Head of caudate nucleus (tissue), 42 donors: ENCODE results near the gene TAS2R50.

Experiments used
- DNase-seq, 42 donors: peaks; one replicate each; pipeline versions ENCODE4 v3.0.0 to v3.0.0-alpha.2; 2020 to 2021; ENCODE audit warnings: mixed read lengths in 7 of 42
- intact Hi-C: fragments of 100-400 bp; cut with DNase I; formaldehyde crosslinking; loops from one replicate; pipeline ENCODE4 v1.15.0; 2022

The TAS2R50 gene

DNA sequence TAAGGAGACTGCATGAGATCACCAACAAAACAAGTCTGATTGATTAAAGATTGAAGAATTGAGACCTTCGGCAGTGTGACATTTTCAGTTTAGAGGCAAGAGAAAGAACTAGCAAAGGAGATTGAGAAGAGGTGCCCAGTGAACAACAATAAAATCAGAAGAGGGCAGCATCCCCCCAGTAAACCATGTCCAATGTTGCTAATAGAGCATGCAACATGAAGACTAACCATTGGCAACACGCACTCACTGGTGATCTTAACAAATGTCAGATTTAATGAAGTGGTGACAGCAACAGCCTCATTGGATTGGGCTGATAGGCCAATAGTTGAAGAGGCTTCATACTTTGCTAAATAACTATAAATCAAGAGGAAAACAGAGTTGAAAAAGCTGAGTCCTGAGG lies 26.9 kb downstream of the TAS2R50 start:
- DNase-seq: peak in 23 of 42 donors; percentile 15 to 78 (median 40)
- intact Hi-C loops: loop anchor here (10.0 kb wide), 1 partner anchor 235 kb away; no protein-coding TSS in a partner anchor

- no peak for DNase-seq
- intact Hi-C loops: no loop called here
Observed at GRCh38 chr12:10957741-10958140, 29.0 kb downstream of the TAS2R50 start.

- intact Hi-C loops: no loop called here
- DNase-seq: no peak
Observed at GRCh38 chr12:10956085-10956484, 30.6 kb downstream of the TAS2R50 start.

DNA sequence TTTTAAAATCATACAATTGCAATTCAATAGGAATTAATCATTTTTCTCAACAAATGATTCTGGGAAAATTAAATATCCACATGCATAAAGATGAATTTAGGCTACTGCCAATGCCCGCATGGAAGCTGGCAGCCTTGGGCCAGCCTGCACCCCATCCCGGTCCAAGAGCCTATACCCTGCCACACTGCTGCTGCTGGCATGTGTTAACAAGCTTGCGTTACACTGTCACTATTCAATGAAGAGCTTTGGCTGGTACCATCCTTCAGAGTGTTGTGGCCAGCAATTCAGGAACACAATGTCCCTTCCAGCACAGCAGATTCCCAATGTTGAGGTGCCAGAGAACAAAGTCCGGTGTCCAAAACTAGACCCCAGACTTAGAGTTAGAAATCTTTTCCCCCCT lies 34.1 kb downstream of the TAS2R50 start:
- intact Hi-C loops: no loop called here
- peak in 28 of 42 donors; percentile 5 to 72 (median 33) for DNase-seq

- intact Hi-C loops: no loop called here
- DNase-seq: no peak
Observed at GRCh38 chr12:10943167-10943566, 43.5 kb downstream of the TAS2R50 start.

DNA sequence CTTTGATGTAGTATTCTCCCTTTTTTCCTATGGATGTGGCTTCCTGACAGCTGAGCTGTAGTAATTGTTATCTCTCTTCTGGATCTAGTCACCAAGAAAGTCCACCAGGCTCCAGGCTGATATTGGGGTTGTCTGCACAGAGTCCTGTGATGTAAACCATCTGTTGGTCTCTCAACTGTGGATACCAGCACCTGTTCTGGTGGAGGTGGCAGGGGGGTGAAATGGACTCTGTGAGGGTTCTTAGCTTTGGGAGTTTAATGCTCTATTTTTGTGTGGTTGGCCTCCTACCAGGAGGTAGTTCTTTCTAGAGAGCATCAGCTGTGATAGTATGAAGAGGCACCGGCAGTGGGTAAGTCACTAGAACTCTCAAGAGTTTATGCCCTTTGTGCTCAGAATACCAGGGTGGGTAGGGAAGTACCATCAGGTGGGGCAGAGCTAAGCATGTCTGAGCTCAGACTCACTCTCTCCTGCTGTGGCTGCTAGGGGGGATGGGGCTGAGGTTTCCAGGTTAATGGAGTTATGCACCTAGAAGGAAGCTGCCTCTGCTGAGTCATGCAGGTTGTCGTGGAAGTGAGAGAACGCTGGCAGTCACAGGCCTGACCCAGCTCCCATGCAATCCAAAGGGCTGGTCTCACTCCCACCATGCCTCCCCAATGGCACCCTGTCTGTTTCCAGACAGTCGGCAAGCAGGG lies 44.6 kb downstream of the TAS2R50 start:
- no peak for DNase-seq
- intact Hi-C loops: no loop called here

GRCh38 chr12:10941369-10941768 lies 45.3 kb downstream of the TAS2R50 start:
- DNase-seq: no peak
- intact Hi-C loops: no loop called here

DNA sequence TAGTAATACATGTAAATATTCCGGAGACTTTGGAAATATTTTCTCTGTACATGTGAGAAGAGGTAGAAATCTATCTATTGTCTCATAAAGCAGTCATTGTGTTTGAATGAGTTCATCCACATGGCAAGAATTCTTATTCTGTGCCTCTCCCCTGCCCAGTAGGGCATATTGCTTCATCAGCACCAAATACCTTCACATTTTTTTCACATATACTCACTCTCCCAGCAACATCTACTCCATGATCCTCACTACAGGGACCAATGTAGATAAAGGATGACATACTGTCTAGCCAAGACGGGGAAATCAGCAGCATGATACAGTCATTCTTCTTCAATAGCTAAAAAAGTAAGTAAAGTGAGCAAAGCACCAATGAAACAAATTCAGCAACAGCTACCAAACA lies 46.3 kb downstream of the TAS2R50 start:
- intact Hi-C loops: no loop called here
- DNase-seq: no peak

GRCh38 chr12:10939163-10939562 lies 47.5 kb downstream of the TAS2R50 start, which contains the start of gene TAS2R14:
TSS of gene TAS2R14 (minus strand) at chr12:10939263. CDS start at chr12:10939207, 56 bp downstream.
- intact Hi-C loops: no loop called here
- DNase-seq: no peak

- intact Hi-C loops: no loop called here
- DNase-seq: no peak
Observed at GRCh38 chr12:10936506-10936905, 50.2 kb downstream of the TAS2R50 start.
